NCI-H2196 treated with DMSO at 0.1 percent for 48 hours (cell line): ENCODE results near the gene USH1G.
"Not testable (repeated sequence)": the region's sequence is repeated elsewhere in the genome, so short reads cannot be mapped to it uniquely, and the experiment has no call there.

Source experiments
- DNase-seq: peaks from one replicate; lab custom pipeline; 2025; ENCODE audit not compliant: unreplicated experiment; lab: John Stamatoyannopoulos, UW

Gene USH1G

DNA sequence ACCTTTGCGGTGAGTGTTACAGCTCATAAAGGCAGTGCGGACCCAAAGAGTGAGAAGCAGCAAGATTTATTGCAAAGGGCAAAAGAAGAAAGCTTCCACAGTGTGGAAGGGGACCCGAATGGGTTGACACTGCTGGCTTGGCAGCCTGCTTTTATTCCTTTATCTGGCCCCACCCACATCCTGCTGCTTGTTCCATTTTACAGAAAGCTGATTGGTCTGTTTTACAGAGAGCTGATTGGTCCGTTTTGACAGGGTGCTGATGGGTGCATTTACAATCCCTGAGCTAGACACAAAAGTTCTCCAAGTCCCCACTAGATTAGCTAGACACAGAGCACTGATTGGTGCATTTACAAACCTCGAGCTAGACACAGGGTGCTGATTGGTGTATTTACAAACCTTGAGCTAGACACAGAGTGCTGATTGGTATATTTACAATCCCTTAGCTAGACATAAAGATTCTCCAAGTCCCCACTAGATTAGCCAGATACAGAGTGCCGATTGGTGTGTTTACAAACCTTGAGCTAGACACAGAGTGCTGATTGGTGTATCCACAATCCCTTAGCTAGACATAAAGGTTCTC lies 16.8 kb downstream of the USH1G start:
- not testable (repeated sequence) for DNase-seq

DNA sequence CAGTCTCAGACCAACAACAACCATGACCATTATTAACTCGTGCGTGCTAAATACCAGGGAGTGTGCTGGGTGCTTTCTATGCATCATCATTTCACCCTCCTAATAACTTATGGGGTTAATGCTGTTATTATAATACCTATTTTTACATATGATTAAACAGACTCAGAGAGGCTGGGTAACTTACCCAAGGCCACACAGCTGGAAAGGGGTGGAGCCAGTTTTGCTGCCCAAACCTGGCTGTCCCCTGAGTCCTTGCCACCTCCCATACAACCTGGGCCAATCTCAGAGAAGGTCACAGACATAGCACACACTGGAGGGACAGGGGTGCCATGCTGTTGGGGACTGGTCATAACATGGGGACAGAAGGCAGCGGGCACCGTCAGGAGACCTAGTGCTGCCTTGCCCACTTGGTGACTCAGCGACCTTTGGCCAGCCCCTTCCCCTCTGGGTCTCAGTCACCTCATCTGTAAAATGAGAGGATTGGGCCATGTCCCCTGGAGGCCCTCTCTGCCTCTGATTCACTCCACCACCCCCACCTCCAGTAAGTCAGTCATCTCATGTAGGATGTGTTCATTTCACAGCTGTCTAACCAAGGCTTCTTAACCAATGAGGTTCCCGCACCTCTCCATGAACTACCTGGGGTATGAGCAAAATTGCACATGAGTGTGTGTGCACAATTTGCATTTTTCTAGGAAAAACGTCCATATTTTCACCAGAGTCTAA lies 18.2 kb downstream of the USH1G start:
- no peak for DNase-seq

DNA sequence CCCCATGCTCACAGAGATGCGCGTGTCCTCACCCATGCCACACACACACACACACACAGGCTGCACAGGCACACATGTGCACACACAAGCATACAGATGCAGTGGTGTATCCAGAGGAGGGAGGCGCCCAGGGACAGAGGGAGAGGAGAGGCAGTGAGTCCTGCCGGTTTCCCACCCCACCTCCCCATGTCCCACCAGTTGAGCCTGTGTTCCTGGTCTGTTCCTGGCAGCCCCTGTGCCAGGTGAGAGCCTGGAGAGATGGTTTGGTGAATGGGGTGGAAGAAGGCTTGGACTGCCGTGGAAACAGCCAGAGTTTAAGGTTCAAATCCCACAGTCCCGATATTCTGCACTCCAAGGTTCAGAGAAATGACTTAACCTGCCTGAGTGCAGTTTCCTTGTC lies 19.4 kb downstream of the USH1G start:
- no peak for DNase-seq

DNA sequence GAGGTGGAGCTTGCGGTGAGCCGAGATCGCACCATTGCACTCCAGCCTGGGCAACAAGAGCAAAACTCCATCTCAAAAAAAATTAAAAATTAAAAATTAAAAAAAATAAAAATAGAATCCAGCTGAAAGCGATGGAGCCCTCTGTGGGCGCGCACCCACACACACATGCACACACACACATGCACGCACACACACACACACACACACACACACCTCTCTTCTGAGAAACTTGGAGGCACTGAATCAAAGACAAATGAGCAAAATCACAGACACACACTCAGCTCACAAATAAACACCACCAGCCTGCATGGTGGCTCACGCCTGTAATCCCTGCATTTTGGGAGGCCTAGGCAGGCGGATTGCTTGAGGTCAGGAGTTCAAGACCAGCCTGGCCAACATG lies 20.0 kb downstream of the USH1G start:
- DNase-seq: no peak

DNA sequence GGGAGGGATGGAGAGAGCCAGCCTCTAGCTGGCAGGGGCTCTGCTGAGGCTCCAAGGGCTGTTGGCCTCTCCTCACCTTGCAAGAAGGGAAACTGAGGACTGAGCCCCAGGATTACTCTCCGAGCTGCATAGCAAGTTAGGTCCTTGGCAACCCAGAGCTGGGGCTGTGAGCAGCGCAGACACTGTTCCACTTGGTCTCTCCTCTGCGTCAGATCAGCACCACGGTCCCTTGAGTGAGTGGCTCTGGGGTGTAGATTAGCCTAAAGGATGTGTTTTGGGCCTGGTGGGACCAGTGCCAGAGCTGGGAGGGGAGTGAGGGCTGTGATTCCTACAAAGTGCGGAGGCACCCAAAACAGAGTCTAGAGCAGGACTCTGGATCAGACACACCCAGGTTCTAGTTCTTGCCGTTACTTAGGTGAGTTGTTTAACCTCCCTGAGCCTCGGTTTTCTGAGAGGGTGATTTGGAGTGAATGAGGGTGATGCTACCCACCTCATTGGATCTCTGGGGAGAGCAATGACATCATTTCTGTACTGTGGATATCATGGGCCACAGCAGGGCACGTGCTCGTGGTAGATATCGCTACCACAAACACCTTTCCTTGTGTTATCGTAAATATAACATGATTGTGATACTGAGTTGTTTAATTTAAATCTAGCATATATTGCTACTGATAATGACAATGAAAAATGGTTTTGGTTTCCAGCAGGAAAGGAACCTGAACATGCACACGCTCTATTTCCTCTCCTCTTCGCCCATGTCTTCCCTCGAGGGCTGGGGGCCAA lies 21.5 kb downstream of the USH1G start:
- DNase-seq: no peak

DNA sequence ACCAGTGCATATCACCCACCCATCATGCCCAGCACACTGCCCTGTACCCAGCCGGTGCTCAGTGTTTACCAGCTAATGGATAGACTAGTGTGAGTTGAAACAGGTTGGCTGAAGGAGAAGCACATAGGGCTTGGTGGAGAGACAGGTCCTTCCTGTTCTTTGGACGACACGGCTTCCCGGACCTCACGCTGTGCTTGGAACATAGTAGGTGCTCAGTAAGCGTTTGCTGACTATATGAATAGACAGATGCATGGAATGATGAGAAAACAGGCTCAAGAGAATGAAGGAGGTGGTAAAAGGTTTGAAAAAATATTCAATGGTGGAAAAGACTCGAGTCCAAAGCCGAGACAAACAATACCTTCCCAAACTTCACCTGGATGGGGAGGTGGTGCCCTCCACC lies 22.8 kb downstream of the USH1G start:
- DNase-seq: no peak

DNA sequence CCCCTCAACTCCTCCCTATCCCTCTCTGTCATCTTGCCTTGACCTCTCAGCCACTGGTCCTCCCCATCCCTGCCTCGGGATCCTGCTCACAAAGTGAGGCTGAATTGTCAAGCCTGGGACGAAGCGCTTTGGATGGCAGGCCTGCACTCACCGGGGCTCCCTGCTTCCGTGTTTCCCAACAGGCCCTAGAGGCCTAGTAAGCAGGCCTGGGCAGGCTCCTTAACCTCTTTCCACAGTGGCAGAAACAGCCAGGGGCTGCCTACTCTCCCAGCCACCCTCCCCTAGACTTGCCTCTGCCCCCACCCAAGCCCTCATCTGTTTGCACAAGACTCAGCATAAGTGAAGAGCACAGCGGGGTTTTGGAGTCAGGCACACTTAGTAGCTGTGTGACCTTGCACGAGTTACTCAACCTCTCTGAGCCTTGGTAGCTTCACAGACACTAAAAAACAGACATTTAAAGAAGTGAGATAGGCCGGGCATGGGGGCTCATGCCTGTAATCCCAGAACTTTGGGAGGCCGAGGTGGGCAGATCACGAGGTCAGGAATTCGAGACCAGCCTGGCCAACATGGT lies 24.6 kb downstream of the USH1G start:
- no peak for DNase-seq

DNA sequence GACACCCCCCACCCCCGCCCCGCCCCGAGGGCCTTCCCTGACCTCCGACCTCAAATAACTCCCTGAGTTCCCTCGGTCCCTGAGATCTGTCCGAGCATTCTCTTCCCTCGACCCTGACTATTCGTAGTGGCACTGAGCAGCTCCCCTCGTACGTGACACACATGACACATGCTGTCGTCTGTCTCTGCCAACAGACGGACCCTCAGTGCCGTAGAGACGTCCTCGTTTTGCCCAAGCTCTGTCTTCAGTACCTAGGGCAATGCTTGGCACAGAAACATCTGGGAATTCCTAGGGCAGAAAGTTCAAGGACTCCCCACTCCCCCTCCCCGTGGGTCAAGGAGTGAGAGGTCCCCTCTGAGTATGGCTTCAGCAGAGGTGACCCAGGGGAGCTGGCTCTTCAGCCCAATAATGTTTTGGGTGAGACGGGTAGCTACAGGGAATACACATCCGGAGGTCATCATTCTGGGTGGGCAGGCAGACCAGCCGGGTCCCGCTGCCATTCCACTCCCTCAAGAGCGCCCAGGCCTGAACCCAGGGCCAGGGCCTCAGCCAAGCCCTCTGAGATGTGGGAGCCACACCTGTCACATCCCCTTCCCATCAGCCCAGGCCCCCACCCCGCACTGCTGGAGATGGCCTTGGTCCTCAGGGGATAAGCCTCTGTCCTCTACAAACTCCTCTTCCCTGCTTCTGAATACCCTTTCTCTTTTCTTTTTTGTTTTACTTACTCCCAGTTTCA lies 29.0 kb downstream of the USH1G start:
- no peak for DNase-seq

DNA sequence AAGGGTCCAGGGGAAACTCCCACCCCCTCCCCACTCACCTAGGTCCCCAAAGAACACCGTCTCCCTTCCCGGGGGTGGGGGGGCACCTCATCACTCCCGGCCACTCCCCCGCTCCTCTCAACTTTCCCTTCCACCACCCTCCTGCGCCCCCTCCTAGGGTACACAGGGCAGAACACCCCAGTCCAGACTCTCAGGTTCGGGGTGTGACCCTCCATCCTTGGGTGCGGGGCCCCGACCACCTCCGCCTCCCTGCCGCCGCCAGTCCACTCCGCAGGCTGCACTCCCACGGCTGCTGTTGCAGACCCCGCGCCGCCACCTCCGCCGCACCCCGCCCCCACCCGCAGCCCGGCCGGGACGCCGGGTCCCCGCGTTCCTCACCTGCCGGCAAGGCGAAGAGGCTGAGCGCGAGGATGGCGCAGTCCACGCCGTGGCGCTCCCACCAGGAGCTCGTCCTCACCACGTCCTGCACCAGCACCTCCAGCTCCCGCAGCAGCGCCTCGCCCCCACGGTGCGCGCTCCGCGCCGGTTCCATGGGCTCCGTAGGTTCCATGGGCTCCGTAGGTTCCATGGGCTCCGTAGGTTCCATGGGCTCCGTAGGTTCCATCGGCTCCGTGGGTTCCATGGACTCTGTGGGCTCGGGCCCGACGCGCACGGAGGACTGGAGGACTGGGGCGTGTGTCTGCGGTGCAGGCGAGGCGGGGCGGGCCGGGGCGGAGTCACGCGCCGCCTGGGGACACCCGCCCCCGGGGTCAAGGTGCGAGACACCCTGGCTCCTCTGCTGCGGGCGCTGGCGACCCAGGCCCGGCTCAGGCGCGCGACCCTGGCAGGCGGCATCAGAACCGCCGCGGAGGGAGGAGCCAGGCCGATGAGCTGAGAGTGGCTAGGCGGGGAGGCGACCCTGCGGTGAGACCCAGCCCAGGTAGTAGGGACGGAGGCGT lies 29.8 kb downstream of the USH1G start, which contains the start of gene FADS6:
TSS of gene FADS6 (minus strand) at position 660 of the 938 bp plus-strand sequence. CDS start at position 622, 38 bp downstream.
- DNase-seq: no peak

DNA sequence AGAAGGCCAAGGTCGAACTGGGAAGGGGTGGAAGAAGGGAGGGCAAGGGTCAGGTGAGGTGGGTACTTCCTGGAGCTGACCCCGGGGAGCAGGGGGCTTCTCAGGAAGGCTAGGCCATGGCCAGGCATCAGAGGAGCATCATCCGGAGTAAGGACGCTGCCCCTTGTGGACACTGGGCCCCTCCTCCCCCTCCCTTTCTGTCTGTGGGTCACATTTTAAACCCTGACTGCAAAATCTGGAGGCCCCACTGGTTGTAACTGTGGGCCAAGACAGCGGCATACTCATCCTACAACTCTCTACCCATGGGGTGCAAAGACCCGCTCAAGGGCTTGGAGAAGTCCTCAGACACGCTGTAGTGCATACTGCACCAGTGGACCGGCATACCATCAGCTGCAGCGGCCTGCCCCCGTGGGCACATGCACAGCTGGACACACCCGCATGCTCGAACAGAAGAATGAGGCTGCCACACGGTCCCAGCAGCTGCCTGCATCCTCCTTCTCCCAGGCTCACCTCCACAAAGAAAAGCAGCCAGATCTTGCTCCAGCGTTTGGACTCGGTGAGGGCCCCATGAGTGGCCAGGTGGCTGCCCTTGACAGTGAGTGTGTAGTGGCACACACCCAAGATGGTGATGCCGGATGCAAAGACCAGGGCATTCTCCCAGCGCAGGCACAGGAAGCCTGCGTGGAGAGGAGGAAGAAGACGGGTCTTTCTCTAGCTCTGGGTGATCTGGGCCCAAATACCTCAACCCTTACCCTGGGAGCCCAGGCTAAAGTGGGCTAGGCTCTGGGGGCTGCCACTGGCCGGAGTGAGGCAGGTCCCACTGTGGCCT lies 30.8 kb downstream of the USH1G start:
- DNase-seq: no peak

DNA sequence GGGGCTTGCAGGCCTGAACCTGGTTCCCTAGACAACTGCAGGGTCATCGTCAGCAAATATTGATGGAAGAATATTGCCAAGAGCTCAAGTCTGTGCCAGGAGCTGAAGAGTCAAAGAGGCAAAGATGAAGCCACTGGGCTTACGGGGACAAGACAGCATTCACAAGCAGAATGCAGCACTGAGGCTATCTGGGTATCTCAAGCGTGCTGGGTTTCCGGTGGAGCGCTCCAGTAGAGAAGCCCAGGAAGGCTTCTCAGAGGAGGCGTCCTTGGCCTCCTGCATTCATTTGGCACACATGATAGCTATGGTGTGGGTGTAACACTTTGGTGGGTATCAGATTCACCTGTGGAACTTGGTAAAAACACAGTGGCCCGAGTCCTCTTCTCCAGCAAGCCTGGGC lies 32.5 kb downstream of the USH1G start:
- no peak for DNase-seq

DNA sequence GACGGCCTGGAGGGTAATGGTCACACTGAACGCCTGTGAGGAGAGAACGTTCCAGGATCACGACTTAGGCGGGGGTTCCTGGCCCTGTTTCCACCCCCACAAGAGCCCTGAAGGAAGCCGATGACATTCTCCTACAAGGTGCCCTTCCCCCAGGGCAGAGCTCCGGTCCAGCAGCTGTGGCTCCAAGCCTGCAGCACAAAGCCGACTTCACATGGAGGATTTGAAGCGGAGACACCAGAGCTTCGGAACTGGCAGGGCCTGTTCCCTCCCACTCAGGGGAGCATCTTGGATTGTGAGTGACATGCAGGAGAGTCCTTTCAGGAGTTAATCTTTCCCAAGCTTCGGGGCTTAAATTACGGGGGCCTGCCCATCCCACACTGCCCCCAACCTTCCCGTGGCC lies 34.6 kb downstream of the USH1G start:
- DNase-seq: no peak

DNA sequence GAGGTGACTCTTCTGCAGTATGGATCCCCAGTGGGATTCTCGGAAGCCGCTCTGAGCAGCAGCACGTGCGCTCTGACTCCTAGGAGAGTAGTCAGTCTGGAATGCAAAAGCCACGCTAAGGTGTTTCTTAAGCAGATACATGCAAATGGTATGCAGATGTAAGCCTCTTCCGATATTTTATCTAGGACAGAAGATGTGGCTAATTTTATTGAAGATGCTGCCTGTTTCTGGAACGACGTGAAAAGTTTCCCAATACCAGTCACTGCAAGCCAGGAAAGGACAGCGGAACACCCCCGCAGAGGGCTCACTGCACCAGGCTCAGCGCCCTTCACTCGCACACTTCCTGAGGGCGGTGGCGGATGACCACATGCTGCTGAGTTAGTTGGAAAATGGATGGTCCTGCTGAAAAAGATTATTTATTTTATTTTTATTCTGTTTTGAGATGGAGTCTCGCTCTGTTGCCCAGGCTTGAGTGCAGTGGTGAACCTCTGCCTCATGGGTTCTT lies 39.8 kb downstream of the USH1G start:
- DNase-seq: no peak

DNA sequence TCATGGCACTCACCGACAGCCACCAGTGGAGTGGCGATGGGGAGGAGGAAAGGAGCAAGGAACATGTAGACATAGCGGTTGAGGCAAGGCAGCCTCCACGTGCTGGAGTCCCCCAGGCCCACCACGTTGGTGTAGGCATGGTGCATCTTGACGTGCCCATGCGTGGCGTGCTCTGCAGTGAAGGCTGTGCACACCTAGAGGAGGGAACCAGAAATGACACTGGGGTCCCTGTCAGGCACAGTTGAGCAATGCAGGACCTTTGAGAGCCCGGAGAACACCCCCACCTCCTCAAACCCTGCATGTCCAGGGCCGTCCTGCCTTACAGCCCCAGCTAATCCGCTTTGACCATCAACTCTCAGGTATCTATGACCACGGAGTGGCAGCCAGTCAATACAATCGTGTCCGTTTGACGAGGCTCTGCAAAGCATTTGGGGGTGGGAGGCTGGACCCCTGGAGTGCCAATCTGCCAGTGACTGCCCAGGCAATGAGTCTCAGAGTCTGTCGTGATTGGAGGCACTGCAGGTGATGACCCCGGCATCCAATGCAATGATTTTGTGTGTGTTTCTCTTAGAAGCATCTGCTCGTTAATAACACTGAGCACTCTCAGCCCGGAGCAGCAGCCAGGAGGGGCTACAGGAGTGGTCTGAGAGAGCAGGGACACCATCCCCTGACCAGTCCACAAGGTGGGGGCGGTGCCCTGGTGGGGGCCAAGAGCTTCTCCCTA lies 40.4 kb downstream of the USH1G start:
- DNase-seq: no peak

DNA sequence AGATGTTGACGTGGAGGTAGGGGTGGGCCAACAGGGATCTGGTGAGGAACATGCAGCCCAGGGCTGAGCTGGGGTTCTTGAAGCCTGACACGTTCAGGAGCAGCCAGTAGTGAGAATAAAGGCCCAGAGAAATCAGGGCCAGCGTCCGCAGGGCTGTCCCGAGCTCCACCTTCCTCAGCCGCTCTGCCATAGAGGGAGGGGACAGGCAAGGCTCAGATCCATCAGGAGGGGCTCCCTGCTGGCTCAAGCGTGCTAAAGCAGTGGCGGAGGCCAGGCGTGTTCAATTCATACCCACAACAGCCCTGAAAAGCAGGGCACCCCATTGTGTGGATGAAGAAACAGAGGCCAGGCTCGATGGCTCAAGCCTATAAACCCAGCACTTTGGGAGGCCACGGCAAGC lies 42.0 kb downstream of the USH1G start:
- DNase-seq: no peak

DNA sequence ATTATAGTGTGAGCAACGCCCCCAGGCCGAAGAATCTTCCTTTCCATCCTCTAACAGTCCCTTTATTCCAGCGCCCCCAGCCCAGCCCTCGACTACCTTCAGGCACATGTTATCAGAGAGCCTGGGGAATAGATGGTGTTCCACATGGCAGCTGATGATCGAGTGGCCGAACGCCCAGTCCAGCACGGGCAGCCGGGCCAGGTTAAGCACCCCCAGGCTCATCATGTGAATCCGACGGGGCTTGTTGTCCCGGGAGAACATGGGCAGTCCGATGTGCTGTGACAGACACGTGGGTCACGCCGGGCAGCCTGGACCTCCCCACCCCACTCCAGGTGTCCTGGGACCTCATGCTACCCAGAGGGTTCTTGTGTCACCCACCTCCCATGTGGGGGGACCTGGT lies 43.7 kb downstream of the USH1G start:
- no peak for DNase-seq

DNA sequence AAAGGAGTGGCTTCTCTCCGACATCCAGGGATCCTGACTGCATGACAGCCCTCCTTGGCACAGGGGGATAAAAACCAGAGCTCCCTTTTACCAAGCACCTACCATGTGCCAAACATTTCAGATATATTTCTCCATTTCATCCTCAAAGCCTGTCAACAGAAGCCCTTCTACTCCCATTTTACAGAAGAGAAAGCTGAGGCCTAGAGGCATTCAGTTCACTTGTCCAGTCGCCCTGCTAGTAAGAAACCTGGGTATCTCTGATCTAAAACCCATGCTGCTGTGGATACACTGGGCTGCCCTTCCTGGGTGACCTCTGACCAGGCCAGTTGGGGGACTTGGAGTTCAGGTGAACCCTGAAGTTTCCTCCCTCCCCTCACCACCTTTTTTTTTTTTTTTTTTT lies 44.4 kb downstream of the USH1G start:
- no peak for DNase-seq
